ENCODE results near the gene CUTC.

The CUTC gene

GRCh38 chr10:99761365-99761764 lies 29.3 kb downstream of the CUTC start:
- TF ChIP-seq CTCF (IDR thresholded peaks at IDR 0.05; ENCODE audit: low read length) (no peak), EZH2phosphoT487 (IDR thresholded peaks at IDR 0.05; ENCODE audit: low read length) (no peak), EZH2 (optimal IDR thresholded peaks at IDR 0.05; ENCODE audit: low read depth, low read length) (no peak)
- Histone ChIP-seq H3K9me3 (replicated peaks; ENCODE audit: insufficient read depth, low read length) (no peaks in the 10 kb centered on the region), H3K36me3 (replicated peaks; ENCODE audit: insufficient read depth, low read length) (no peaks in the 10 kb centered on the region), H3K9ac (ENCODE audit: low read length) (no peak overlapping the region), H3K27me3 (replicated peaks; ENCODE audit: insufficient read depth, low read length) (no peaks in the 10 kb centered on the region), H4K20me1 (ENCODE audit: insufficient read depth, low read length) (no peaks in the 10 kb centered on the region), H3K9me2 (replicated peaks; ENCODE audit: insufficient read depth, low read length) (no peaks in the 10 kb centered on the region), H3K4me2 (ENCODE audit: low read depth, low read length) (no peak overlapping the region), H3K4me3 (ENCODE audit: low read length) (no peak overlapping the region), H3K79me2 (ENCODE audit: low read length) (no peaks in the 10 kb centered on the region), H2AFZ (ENCODE audit: low read length) (no peak overlapping the region), H3K4me1 (ENCODE audit: low read length) (no peaks in the 10 kb centered on the region), H3F3A (ENCODE audit: insufficient read depth, low read length) (no peaks in the 10 kb centered on the region), H3K27ac (ENCODE audit: low read length) (no peak overlapping the region)
- DNase-seq: no peak

GRCh38 chr10:99765672-99766301 lies 33.8 kb downstream of the CUTC start:
- TF ChIP-seq CTCF (IDR thresholded peaks at IDR 0.05; ENCODE audit: low read length) (no peak), EZH2 (optimal IDR thresholded peaks at IDR 0.05; ENCODE audit: low read depth, low read length) (no peak), EZH2phosphoT487 (IDR thresholded peaks at IDR 0.05; ENCODE audit: low read length) (no peak)
- no peak for DNase-seq
- no peaks in the 10 kb centered on the region for H3K9me2 ChIP-seq (replicated peaks; ENCODE audit: insufficient read depth, low read length)
- H3K36me3 ChIP-seq (replicated peaks; ENCODE audit: insufficient read depth, low read length): no peaks in the 10 kb centered on the region
- H2AFZ ChIP-seq (ENCODE audit: low read length): no peak overlapping the region
- H3K79me2 ChIP-seq (ENCODE audit: low read length): no peaks in the 10 kb centered on the region
- H3K4me1 ChIP-seq (ENCODE audit: low read length): no peaks in the 10 kb centered on the region
- H3K27me3 ChIP-seq (replicated peaks; ENCODE audit: insufficient read depth, low read length): no peaks in the 10 kb centered on the region
- H3K9me3 ChIP-seq (replicated peaks; ENCODE audit: insufficient read depth, low read length): no peaks in the 10 kb centered on the region
- H3K4me3 ChIP-seq (ENCODE audit: low read length): no peak overlapping the region
- no peak overlapping the region for H3K4me2 ChIP-seq (ENCODE audit: low read depth, low read length)
- no peak overlapping the region for H3K9ac ChIP-seq (ENCODE audit: low read length)
- H3K27ac ChIP-seq (ENCODE audit: low read length): no peak overlapping the region
- no peaks in the 10 kb centered on the region for H4K20me1 ChIP-seq (ENCODE audit: insufficient read depth, low read length)
- no peaks in the 10 kb centered on the region for H3F3A ChIP-seq (ENCODE audit: insufficient read depth, low read length)

- no peaks in the 10 kb centered on the region for H3K4me1 ChIP-seq (ENCODE audit: low read length)
- H3K79me2 ChIP-seq (ENCODE audit: low read length): no peaks in the 10 kb centered on the region
- no peak overlapping the region for H3K4me3 ChIP-seq (ENCODE audit: low read length)
- TF ChIP-seq CTCF (IDR thresholded peaks at IDR 0.05; ENCODE audit: low read length) (no peak), EZH2 (optimal IDR thresholded peaks at IDR 0.05; ENCODE audit: low read depth, low read length) (no peak), EZH2phosphoT487 (IDR thresholded peaks at IDR 0.05; ENCODE audit: low read length) (no peak)
- H3K27ac ChIP-seq (ENCODE audit: low read length): no peak overlapping the region
- no peaks in the 10 kb centered on the region for H4K20me1 ChIP-seq (ENCODE audit: insufficient read depth, low read length)
- H3K9ac ChIP-seq (ENCODE audit: low read length): no peak overlapping the region
- no peak for DNase-seq
- no peaks in the 10 kb centered on the region for H3K9me3 ChIP-seq (replicated peaks; ENCODE audit: insufficient read depth, low read length)
- no peaks in the 10 kb centered on the region for H3K9me2 ChIP-seq (replicated peaks; ENCODE audit: insufficient read depth, low read length)
- H2AFZ ChIP-seq (ENCODE audit: low read length): no peak overlapping the region
- no peaks in the 10 kb centered on the region for H3K27me3 ChIP-seq (replicated peaks; ENCODE audit: insufficient read depth, low read length)
- no peaks in the 10 kb centered on the region for H3K36me3 ChIP-seq (replicated peaks; ENCODE audit: insufficient read depth, low read length)
- H3K4me2 ChIP-seq (ENCODE audit: low read depth, low read length): no peak overlapping the region
- H3F3A ChIP-seq (ENCODE audit: insufficient read depth, low read length): no peaks in the 10 kb centered on the region
Observed at GRCh38 chr10:99766302-99766681, 34.3 kb downstream of the CUTC start.

Data from MM.1S (cell line).